H1 (cell line): Measurements from ENCODE around the gene PRKCZ. TPM values are rescaled to one million over a fixed set of nuclear protein-coding genes. Genes with fewer than 3 reads are reported as not detected.

ENCODE experiments used
- CTCF ChIA-PET: fragments of 300-600 bp; sonication (Branson Sonifier 250); formaldehyde crosslinking; loops from one replicate; lab custom pipeline; 2021; ENCODE audit not compliant: partially characterized antibody; lab: Charles Lee
- POLR2A ChIA-PET: fragments of 300-600 bp; sonication (Branson Sonifier 250); formaldehyde crosslinking; loops from one replicate; lab custom pipeline; 2021; ENCODE audit warnings: inconsistent platforms; ENCODE audit not compliant: partially characterized antibody; lab: Charles Lee
- DNase-seq, 2 experiments: peaks; one replicate each; pipeline versions ENCODE4 v3.0.0 to v3.0.0-alpha.2; 2010 to 2022; ENCODE audit warnings: low spot score in 2 of 2, low read depth in 1 of 2, mixed read lengths in 1 of 2
- FAIRE-seq: peaks from 2 replicates; lab custom pipeline; 2011; peaks lifted over from hg19 to GRCh38; lab: Jason Lieb, UNC
- H2AFZ ChIP-seq: 2 replicates; pipeline ENCODE4 v1.8.1; 2012; ENCODE audit warnings: low read length, inconsistent platforms
- H2AK5ac ChIP-seq: 2 replicates; pipeline ENCODE4 v1.6.1; 2013; ENCODE audit warnings: low read depth, low read length
- H2BK120ac ChIP-seq: replicated peaks from 2 replicates; pipeline ENCODE3; 2013; ENCODE audit warnings: low read depth, low read length, inconsistent platforms
- H2BK12ac ChIP-seq: 2 replicates; pipeline ENCODE4 v1.6.1; 2013; ENCODE audit warnings: low read depth, low read length
- H2BK15ac ChIP-seq: 2 replicates; pipeline ENCODE4 v1.6.1; 2013; ENCODE audit warnings: low read length
- H2BK20ac ChIP-seq: 2 replicates; pipeline ENCODE4 v1.6.1; 2013; ENCODE audit warnings: low read length
- H2BK5ac ChIP-seq: 2 replicates; pipeline ENCODE4 v1.6.1; 2013; ENCODE audit warnings: low read depth, low read length
- H3K14ac ChIP-seq: 2 replicates; pipeline ENCODE4 v1.6.1; 2013; ENCODE audit warnings: inconsistent platforms; ENCODE audit not compliant: insufficient read length
- H3K18ac ChIP-seq: 2 replicates; pipeline ENCODE4 v1.6.1; 2013; ENCODE audit warnings: low read length; ENCODE audit errors: extremely low read depth
- H3K23ac ChIP-seq: 2 replicates; pipeline ENCODE4 v1.6.1; 2013; ENCODE audit warnings: inconsistent platforms; ENCODE audit not compliant: insufficient read length
- H3K23me2 ChIP-seq: 2 replicates; pipeline ENCODE4 v1.6.1; 2013; ENCODE audit warnings: low read depth, low read length
- H3K27ac ChIP-seq: 2 replicates; pipeline ENCODE4 v1.6.1; 2011; ENCODE audit warnings: low read depth, low read length, inconsistent platforms
- H3K27me3 ChIP-seq, 4 experiments: replicated peaks in 1 of 4; 1 replicate in 1 of 4; 2 replicates in 3 of 4; pipeline versions ENCODE4 v1.6.1 to v1.8.1; 2011 to 2013; ENCODE audit warnings: low read length in 3 of 4, mild to moderate bottlenecking in 3 of 4, inconsistent platforms in 2 of 4, mixed read lengths in 2 of 4, moderate library complexity in 1 of 4; ENCODE audit not compliant: control insufficient read depth in 3 of 4, insufficient read depth in 3 of 4; ENCODE audit errors: extremely low read depth in 1 of 4
- H3K36me3 ChIP-seq, 4 experiments: 2 replicates each; pipeline versions ENCODE4 v1.6.1 to v1.8.1; 2011 to 2013; ENCODE audit warnings: mild to moderate bottlenecking in 4 of 4, low read length in 3 of 4, moderate library complexity in 2 of 4, control low read depth in 1 of 4, inconsistent platforms in 1 of 4; ENCODE audit not compliant: insufficient read depth in 4 of 4, control insufficient read depth in 2 of 4
- H3K4ac ChIP-seq: replicated peaks from 2 replicates; pipeline ENCODE3; 2013; ENCODE audit warnings: low read length, low read depth, mixed read lengths, inconsistent platforms; ENCODE audit not compliant: insufficient read length
- H3K4me1 ChIP-seq, 4 experiments: replicated peaks in 1 of 4; 1 replicate in 1 of 4; 2 replicates in 3 of 4; pipeline versions ENCODE4 v1.6.1 to v1.8.1; 2011 to 2013; ENCODE audit warnings: low read length in 3 of 4, inconsistent platforms in 2 of 4, mixed read lengths in 1 of 4; ENCODE audit not compliant: insufficient read depth in 4 of 4, control insufficient read depth in 3 of 4
- H3K4me2 ChIP-seq, 2 experiments: 2 replicates each; pipeline versions ENCODE4 v1.6.1 to v1.8.1; 2011 to 2013; ENCODE audit warnings: low read depth in 2 of 2, low read length in 2 of 2, control low read depth in 1 of 2, inconsistent platforms in 1 of 2, mild to moderate bottlenecking in 1 of 2; ENCODE audit not compliant: insufficient read depth in 1 of 2
- H3K4me3 ChIP-seq, 4 experiments: fragments of 200-600, 300-600 bp in 1 of 4; sonication (generic), shearing (Covaris generic), sonication (Bioruptor Twin) in 1 of 4; 2 replicates each; pipeline versions ENCODE4 v1.5.1 to v1.8.1; 2011 to 2016; ENCODE audit warnings: low read length in 4 of 4, low read depth in 3 of 4, control low read depth in 2 of 4, inconsistent platforms in 2 of 4, mild to moderate bottlenecking in 2 of 4, mixed read lengths in 1 of 4, moderate library complexity in 1 of 4; ENCODE audit not compliant: insufficient read depth in 2 of 4; ENCODE audit errors: extremely low read depth in 1 of 4
- H3K56ac ChIP-seq: replicated peaks from 2 replicates; pipeline ENCODE3; 2013; ENCODE audit warnings: low read depth, mild to moderate bottlenecking, mixed read lengths, low read length, inconsistent platforms; ENCODE audit not compliant: insufficient read length
- H3K79me1 ChIP-seq: 2 replicates; pipeline ENCODE4 v1.6.1; 2013; ENCODE audit warnings: low read depth, low read length, control low read depth
- H3K79me2 ChIP-seq, 2 experiments: 2 replicates each; pipeline versions ENCODE4 v1.6.1 to v1.8.1; 2012 to 2013; ENCODE audit warnings: low read length in 2 of 2, mild to moderate bottlenecking in 2 of 2, inconsistent platforms in 1 of 2; ENCODE audit not compliant: insufficient read depth in 2 of 2, control insufficient read depth in 1 of 2
- H3K9ac ChIP-seq, 4 experiments: replicated peaks in 1 of 4; 1 replicate in 1 of 4; 2 replicates in 3 of 4; pipeline versions ENCODE4 v1.6.1 to v1.8.1; 2011 to 2013; ENCODE audit warnings: low read depth in 3 of 4, low read length in 3 of 4, control low read depth in 2 of 4, mild to moderate bottlenecking in 2 of 4, moderate library complexity in 2 of 4, inconsistent platforms in 1 of 4; ENCODE audit errors: extremely low read depth in 1 of 4
- H3K9me3 ChIP-seq, 2 experiments: 2 replicates each; pipeline versions ENCODE4 v1.6.1 to v1.8.1; 2012 to 2013; ENCODE audit warnings: mild to moderate bottlenecking in 2 of 2, moderate library complexity in 2 of 2, control low read depth in 1 of 2, inconsistent platforms in 1 of 2, low read depth in 1 of 2, low read length in 1 of 2, mixed read lengths in 1 of 2; ENCODE audit not compliant: insufficient read depth in 2 of 2
- H4K20me1 ChIP-seq, 2 experiments: replicated peaks in 1 of 2; 2 replicates each; pipeline versions ENCODE3 to v1.8.1; 2011 to 2013; ENCODE audit warnings: inconsistent platforms in 2 of 2, low read length in 2 of 2, mild to moderate bottlenecking in 1 of 2; ENCODE audit not compliant: insufficient read depth in 2 of 2, control insufficient read depth in 1 of 2
- H4K5ac ChIP-seq: 2 replicates; pipeline ENCODE4 v1.6.1; 2013; ENCODE audit warnings: low read length, low read depth, mixed read lengths, inconsistent platforms; ENCODE audit not compliant: insufficient read length
- H4K8ac ChIP-seq: 2 replicates; pipeline ENCODE4 v1.8.0; 2013; ENCODE audit warnings: mild to moderate bottlenecking, moderate library complexity, low read length, inconsistent platforms; ENCODE audit not compliant: insufficient read depth; ENCODE audit errors: extremely low read depth
- H4K91ac ChIP-seq: replicated peaks from 2 replicates; pipeline ENCODE3; 2013; ENCODE audit warnings: low read length, mixed read lengths, inconsistent platforms; ENCODE audit not compliant: insufficient read length
- CBX5 ChIP-seq: fragments of 300-800, 300-1000 bp; sonication (generic); IDR thresholded peaks from 2 replicates; pipeline ENCODE4 v1.7.1; 2016; ENCODE audit warnings: antibody characterized with exemption, low read length, low read depth
- CBX8 ChIP-seq: fragments of 300-800, 300-1000 bp; sonication (generic); IDR thresholded peaks from 2 replicates; pipeline ENCODE4 v1.7.1; 2016; ENCODE audit warnings: low read depth, low read length, borderline replicate concordance
- CTBP2 ChIP-seq: IDR thresholded peaks from 2 replicates; pipeline ENCODE4 v1.7.0; 2011; ENCODE audit warnings: borderline replicate concordance, mild to moderate bottlenecking, moderate library complexity, mixed read lengths, low read length; ENCODE audit not compliant: insufficient read depth, insufficient read length
- EGR1 ChIP-seq: IDR thresholded peaks from 2 replicates; pipeline ENCODE4 v1.6.1; 2011; ENCODE audit warnings: low read depth, low read length, borderline replicate concordance
- EP300 ChIP-seq, 2 experiments: IDR thresholded peaks; 1 replicate in 1 of 2; 2 replicates in 1 of 2; pipeline ENCODE4 v1.6.1; 2011 to 2012; ENCODE audit warnings: low read depth in 2 of 2, low read length in 2 of 2, mild to moderate bottlenecking in 2 of 2, borderline replicate concordance in 1 of 2, inconsistent platforms in 1 of 2, moderate library complexity in 1 of 2
- KDM1A ChIP-seq: fragments of 200-600, 300-600 bp; sonication (generic); IDR thresholded peaks from 2 replicates; pipeline ENCODE4 v1.7.1; 2016; ENCODE audit warnings: mild to moderate bottlenecking, low read length, borderline replicate concordance
- SAP30 ChIP-seq: fragments of 300-600 bp; sonication (generic); IDR thresholded peaks from 2 replicates; pipeline ENCODE4 v1.7.1; 2012; ENCODE audit warnings: low read length, moderate library complexity, mild to moderate bottlenecking, inconsistent platforms; ENCODE audit not compliant: insufficient read depth, insufficient replicate concordance
- SIN3A ChIP-seq, 2 experiments: IDR thresholded peaks in 1 of 2; conservative IDR thresholded peaks in 1 of 2; 2 replicates each; pipeline ENCODE4 v1.6.1; 2011 to 2012; ENCODE audit warnings: low read length in 2 of 2, improper control_type of control experiment in 1 of 2, low read depth in 1 of 2, mild to moderate bottlenecking in 1 of 2
- SP2 ChIP-seq: IDR thresholded peaks from 2 replicates; pipeline ENCODE4 v1.6.1; 2012; ENCODE audit warnings: mild to moderate bottlenecking, low read length, inconsistent platforms
- WGBS, 2 experiments: shearing (Covaris generic) in 1 of 2; methylation state at CpG; one replicate each; pipeline versions ENCODE4 v1.1.6 to v1.1.7; 2013 to 2015; ENCODE audit warnings: low lambda C conversion rate in 2 of 2, mixed read lengths in 2 of 2, inconsistent platforms in 1 of 2, low coverage in 1 of 2, missing lambda C conversion rate in 1 of 2; ENCODE audit not compliant: insufficient replicate concordance in 2 of 2, insufficient coverage in 1 of 2, insufficient read length in 1 of 2; ENCODE audit errors: extremely low coverage in 1 of 2, missing lambda C conversion rate in 1 of 2; 5-methylcytosine and 5-hydroxymethylcytosine counted together
- polyA plus RNA-seq, 7 experiments: library from polyadenylated mRNA; depleted of rRNA in 3 of 7; stranded (reverse) in 5 of 7; unstranded in 2 of 7; fragments of >200 nt in 5 of 7; fragments of 200-250 nt in 2 of 7; gene quantifications; 1 replicate in 5 of 7; 2 replicates in 1 of 7; 4 replicates in 1 of 7; pipeline versions ENCODE4 v1.2.1 to v1.2.3, GENCODE V29; 2011 to 2013; ENCODE audit warnings: missing spikeins in 2 of 7, mixed read lengths in 2 of 7
- total RNA-seq: library from RNA; stranded (reverse); fragmentation: NEBNext Ultra II Directional; extraction: Animal tissue kit (Norgen Biotek cat#: 25700); gene quantifications from 2 replicates; pipeline ENCODE4 v1.2.1, GENCODE V29; 2021

Gene PRKCZ
- total and polyA plus RNA-seq, 2 of the 8 experiments (the other 6 are each of a cell fraction or from before 2014, with no cell fraction given) = 37.4 to 45.1 TPM

- H3K27me3 ChIP-seq = no peaks in the 10 kb centered on the region
- CTCF ChIA-PET = interaction anchor here (1.5 to 1.8 kb wide), 2 partner anchors 27 to 30 kb away, joined by 4 to 7 read pairs; no protein-coding TSS in a partner anchor
- no peak for FAIRE-seq
Measured at GRCh38 chr1:2144501-2145090, 94.4 kb downstream of the PRKCZ start.

More at GRCh38 chr1:2144501-2145090, 94.4 kb downstream of the PRKCZ start:
- Histone ChIP-seq H2BK20ac (no peak overlapping the region), H3K4me3 (no peak overlapping the region), H3K4me1 (no peaks in the 10 kb centered on the region), H4K8ac (no peak overlapping the region), H3K18ac (no peak overlapping the region), H3K23me2 (peaks cover 8% of the 10 kb centered on the region; the same call in 1 of the 2 replicates), H3K36me3 (peaks cover 3 to 25% (median 15%) of the 10 kb centered on the region in 4 experiments; a peak in 6 of 8 replicates), H3K79me2 (no peaks in the 10 kb centered on the region), H3K4me2 (no peak overlapping the region), H2BK12ac (no peak overlapping the region), H3K79me1 (no peaks in the 10 kb centered on the region; the same call in 1 of the 2 replicates), H3K14ac (no peak overlapping the region), H3K56ac (no peak overlapping the region), H2AFZ (no peak overlapping the region), H3K9ac (no peak overlapping the region), H3K27ac (no peak overlapping the region), H4K20me1 (peaks cover 0 to 3% of the 10 kb centered on the region in 2 experiments), H3K9me3 (no peaks in the 10 kb centered on the region), H3K4ac (no peak overlapping the region), H2BK120ac (no peak overlapping the region), H2AK5ac (no peak overlapping the region), H3K23ac (no peak overlapping the region), H2BK5ac (no peak overlapping the region), H4K5ac (no peak overlapping the region), H4K91ac (no peak overlapping the region), H2BK15ac (no peak overlapping the region)
- POLR2A ChIA-PET = no interaction called here
- DNase-seq = no peak
- 94% methylated on average over 14 of the region's 15 CpGs; no CpG with 5 or more reads in 1 of the 2 experiments for WGBS, 2 experiments
- TF ChIP-seq CBX8 (no peak), SAP30 (no peak), KDM1A (no peak), SP2 (no peak), CTBP2 (no peak), CBX5 (no peak), EGR1 (no peak), SIN3A (conservative IDR thresholded peaks at IDR 0.05 in 1 of 2, IDR thresholded peaks at IDR 0.05 in 1 of 2; ENCODE audit: low read depth in 1 of 2, low read length in 2 of 2) (no peak), EP300 (IDR thresholded peaks at IDR 0.05; ENCODE audit: borderline replicate concordance in 1 of 2, low read depth in 2 of 2, low read length in 2 of 2) (no peak)
